ENCODE data around the gene TTC7B.
A peak's percentile ranks its signal among the peaks of the same experiment; 100 is the strongest.

TTC7B gene

GRCh38 chr14:90703841-90704737 is 112.1 kb downstream of the TTC7B start:
- DNase-seq: no peak

DNA sequence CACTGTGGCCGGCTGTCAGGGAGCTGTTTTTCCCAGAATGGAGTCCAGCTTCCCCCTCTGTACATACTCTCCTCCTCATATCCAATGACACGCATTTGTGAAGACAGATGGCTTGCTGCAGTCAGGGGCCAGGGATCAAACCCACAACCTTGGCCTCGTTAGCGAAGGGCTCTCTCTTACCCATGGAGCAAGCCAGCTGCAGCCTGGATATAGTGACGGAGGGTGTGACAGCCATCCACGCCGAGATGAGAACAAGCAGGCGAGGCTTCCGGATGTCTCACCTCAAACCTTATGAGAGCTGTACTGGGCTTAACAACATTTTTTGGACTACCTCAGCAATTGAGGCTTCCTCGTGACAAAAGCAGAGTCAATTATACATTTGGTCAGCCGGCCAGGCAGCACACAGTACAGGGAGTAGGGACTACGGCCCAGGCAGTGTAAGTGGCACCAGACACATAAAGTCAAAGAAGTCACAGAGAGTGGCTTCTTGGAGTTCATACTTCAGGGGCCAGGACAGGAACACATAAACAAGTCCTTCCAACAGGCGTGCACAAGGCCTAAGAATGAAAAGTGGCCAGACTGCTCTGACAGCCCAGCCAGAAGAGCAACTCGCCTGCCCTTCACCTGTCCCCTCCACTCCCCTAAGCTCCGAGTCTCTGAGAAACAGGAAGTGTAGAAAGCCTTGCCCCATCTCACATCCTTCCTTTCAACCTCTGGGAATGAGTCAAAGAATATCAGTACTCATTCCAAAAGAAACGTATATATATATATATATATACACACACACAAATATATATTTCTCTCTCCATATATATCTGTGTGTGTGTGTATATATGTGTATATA is 115.1 kb downstream of the TTC7B start:
- ATAC-seq (no peak), DNase-seq (no peak)

More at GRCh38 chr14:90703841-90704737, 112.1 kb downstream of the TTC7B start:
- no peak for ATAC-seq

- ATAC-seq (no peak), DNase-seq (no peak)
Measured at GRCh38 chr14:90699016-90699415, 117.2 kb downstream of the TTC7B start.

GRCh38 chr14:90698379-90698869 is 117.8 kb downstream of the TTC7B start:
- ATAC-seq: no peak
- no peak for DNase-seq

DNA sequence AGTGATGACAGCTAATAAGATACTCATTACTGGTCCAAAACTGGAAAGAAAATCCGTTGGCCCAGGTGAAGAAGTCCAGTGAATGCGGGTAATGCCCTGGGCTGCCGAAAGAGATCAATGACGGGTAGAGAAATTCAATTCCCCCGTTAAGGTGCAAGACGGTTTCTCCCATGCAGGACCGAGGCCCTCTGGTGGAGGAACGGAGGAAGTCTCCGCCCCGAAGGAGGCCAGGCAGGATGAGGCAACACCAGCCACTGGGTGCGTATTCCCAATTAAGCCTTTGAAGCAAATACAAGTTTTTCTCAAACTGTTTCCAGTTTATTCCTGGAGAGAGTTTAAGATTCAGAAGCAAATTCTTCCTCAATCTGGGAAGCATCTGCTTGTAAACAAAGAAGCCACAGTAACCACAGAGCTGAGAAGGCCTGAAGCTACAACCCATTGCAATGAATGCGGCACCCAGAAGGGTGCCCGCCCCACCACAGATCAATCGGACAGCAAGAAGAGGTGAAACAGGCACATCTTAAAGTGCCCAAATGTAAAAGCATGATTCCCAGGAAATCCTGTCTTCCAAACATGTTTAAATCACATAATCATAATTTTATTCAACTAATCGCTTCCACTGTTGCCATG is 118.5 kb downstream of the TTC7B start:
- ATAC-seq (peak; percentile 91), DNase-seq (peak; percentile 81)

- ATAC-seq: no peak
- no peak for DNase-seq
Measured at GRCh38 chr14:90697132-90697531, 119.1 kb downstream of the TTC7B start.

DNA sequence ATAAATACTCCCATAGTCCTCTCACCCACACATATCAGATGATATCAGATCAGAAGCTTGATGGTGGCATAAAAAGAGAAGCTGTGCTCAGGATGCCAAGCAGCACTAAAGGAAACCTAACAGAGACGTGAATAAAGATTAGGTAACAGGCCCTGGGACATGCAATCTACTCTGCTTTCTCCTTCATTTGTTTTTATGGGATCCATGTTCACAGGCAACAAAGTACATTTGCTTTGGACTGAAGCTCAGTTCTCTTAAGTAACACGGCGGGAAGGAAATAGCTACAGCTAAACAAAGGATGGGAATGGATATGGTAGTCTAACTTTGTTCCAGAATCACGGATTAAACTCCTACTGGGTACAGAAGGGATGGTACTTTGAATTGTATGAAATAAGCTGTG is 119.5 kb downstream of the TTC7B start:
- no peak for ATAC-seq
- DNase-seq: no peak

GRCh38 chr14:90695997-90696660 is 120.1 kb downstream of the TTC7B start:
- no peak for DNase-seq

GRCh38 chr14:90693413-90693812 is 122.8 kb downstream of the TTC7B start:
- no peak for DNase-seq
- ATAC-seq: no peak

More at GRCh38 chr14:90695997-90696660, 120.1 kb downstream of the TTC7B start:
- no peak for ATAC-seq

DNA sequence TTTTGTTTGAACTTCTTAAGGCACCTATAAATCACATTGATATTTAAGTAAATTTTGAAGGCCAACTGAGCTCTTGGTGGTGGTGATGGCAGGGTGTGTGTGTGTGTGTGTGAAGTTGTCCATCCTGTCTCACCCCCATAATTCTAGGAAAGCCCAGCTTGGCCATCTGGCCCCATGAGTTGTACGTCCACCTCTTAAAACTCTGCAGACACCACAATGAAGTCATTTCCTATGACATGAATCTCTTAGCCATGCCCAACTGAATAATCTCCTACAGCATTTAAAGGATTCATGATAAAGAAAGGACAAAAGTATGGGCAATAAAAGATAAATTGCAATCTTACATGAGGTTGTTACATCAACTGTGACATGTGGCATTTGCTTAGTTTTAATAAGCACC is 123.4 kb downstream of the TTC7B start:
- ATAC-seq: no peak
- DNase-seq: no peak

DNA sequence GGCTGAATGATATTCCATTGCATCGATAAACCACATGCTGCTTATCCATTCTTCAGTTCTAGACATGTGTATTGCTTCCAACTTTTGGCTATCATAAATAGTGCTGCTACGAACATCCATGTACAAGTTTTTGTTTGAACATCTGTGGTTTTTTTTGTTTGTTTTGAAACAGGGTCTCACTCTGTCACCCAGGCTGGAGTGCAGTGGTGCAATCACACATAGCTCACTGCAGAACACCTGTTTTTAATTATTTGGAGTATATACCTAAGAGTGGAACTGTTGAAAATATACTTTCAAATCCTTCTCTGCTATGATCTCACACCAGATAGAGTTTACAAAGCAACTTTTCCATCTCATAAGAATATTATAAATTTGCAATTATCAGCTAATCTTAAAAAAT is 124.2 kb downstream of the TTC7B start:
- DNase-seq: no peak

DNA sequence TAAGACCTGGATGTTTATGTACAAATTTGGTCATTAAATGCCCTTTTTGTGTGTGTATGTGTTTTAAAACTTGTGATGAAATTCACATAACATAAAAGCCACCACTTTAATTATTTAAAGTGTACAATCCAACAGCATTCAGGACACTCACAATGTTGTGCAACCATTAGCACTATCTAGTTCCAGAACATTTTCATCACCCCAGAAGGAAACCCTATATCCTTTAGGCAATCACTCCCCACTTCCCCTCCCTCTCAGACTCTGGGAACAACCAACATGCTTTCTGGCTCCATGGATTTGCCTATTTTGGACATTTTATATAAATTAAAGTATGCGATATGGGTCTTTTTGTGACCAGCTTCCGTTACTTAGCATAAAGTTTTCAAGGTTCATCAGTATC is 124.6 kb downstream of the TTC7B start:
- ATAC-seq (no peak), DNase-seq (no peak)

More for the DNA sequence above, 124.2 kb downstream of the TTC7B start:
- ATAC-seq: no peak

GRCh38 chr14:90687680-90688079 is 128.6 kb downstream of the TTC7B start:
- ATAC-seq (no peak), DNase-seq (no peak)

- no peak for ATAC-seq
- DNase-seq: no peak
Measured at GRCh38 chr14:90682615-90683014, 133.6 kb downstream of the TTC7B start.

- ATAC-seq (no peak), DNase-seq (no peak)
Measured at GRCh38 chr14:90681929-90682328, 134.3 kb downstream of the TTC7B start.

- no peak for ATAC-seq
- DNase-seq: no peak
Measured at GRCh38 chr14:90678846-90679362, 137.3 kb downstream of the TTC7B start.

- DNase-seq: no peak
- no peak for ATAC-seq
Measured at GRCh38 chr14:90678420-90678819, 137.8 kb downstream of the TTC7B start.

DNA sequence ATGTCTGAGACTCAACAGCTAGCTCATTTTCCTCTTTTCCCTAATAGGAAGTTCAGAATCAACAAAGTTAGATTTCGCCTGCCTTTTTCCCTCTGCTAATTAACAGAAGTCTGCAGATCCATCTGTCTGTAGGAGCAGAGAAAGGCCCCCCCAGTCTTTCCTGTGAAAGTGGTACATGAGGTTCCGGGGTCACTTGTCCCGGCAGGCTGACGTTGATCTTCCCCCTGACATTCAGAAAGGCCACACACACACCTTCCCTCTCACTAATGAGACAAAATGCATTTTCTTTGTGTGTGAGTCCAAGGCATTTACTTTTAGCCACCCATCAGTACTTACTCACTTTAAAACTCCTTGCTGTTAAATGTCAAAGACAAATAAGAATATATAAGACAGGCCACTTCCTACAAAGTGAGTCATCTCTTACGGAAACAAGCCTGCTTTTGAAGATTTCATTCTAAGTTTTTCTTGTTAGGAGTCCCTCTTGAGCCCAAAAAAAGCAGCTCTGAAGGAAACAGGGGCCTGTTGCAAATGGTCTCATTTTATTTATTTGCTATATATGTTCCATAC is 138.7 kb downstream of the TTC7B start:
- peak; percentile 52 for DNase-seq

GRCh38 chr14:90676912-90677311 is 139.3 kb downstream of the TTC7B start:
- no peak for ATAC-seq
- DNase-seq: no peak

More for the DNA sequence above, 138.7 kb downstream of the TTC7B start:
- ATAC-seq: peak; percentile 92

GRCh38 chr14:90676356-90676755 is 139.9 kb downstream of the TTC7B start:
- DNase-seq: no peak
- peak; percentile 24 for ATAC-seq

- ATAC-seq: no peak
- DNase-seq: no peak
Measured at GRCh38 chr14:90675399-90675798, 140.8 kb downstream of the TTC7B start.

All from stimulated activated naive CD8-positive, alpha-beta T cell treated with anti-CD3 and anti-CD28 coated beads, Interleukin-15, Interleukin-2, amounts not matched to agents 100 U/mL and 50 U/mL, for 24 hours (primary cell).